SK-N-SH (cell line): ENCODE results near the gene AHDC1. TPM values are rescaled to one million over a fixed set of nuclear protein-coding genes. Genes with fewer than 3 reads are reported as not detected.

Source experiments
- CTCF ChIA-PET: fragments of 300-600, 350-600 bp; formaldehyde crosslinking; extraction: SDS; loops from one replicate; lab custom pipeline; 2021; lab: Yijun Ruan, JAX
- POLR2A ChIA-PET: fragments of 350-600 bp; sonication (Branson Sonifier 250); formaldehyde crosslinking; extraction: SDS; loops from one replicate; lab custom pipeline; 2020; ENCODE audit warnings: antibody characterized with exemption, inconsistent platforms; lab: Yijun Ruan, JAX
- DNase-seq: peaks from one replicate; pipeline ENCODE4 v3.0.0; 2012
- H2AFZ ChIP-seq: fragments of 200-600 bp; sonication (generic); 2 replicates; pipeline ENCODE4 v1.8.1; 2016; ENCODE audit warnings: antibody characterized with exemption, mild to moderate bottlenecking, low read depth
- H3F3A ChIP-seq: fragments of 200-600 bp; sonication (generic); replicated peaks from 2 replicates; pipeline ENCODE3; 2016; ENCODE audit warnings: antibody characterized with exemption, mild to moderate bottlenecking; ENCODE audit not compliant: insufficient read depth
- H3K27ac ChIP-seq, 2 experiments: fragments of 200-500 bp in 1 of 2; fragments of 200-600 bp in 1 of 2; sonication (Bioruptor generic) in 1 of 2; sonication (generic), shearing (Covaris generic) in 1 of 2; 2 replicates each; pipeline versions ENCODE4 v1.5.1 to v1.6.1; 2014 to 2016; ENCODE audit warnings: low read depth in 2 of 2, inconsistent platforms in 1 of 2, low read length in 1 of 2, mild to moderate bottlenecking in 1 of 2, mixed read lengths in 1 of 2
- H3K27me3 ChIP-seq: fragments of 200-600 bp; sonication (generic), shearing (Covaris generic); 2 replicates; pipeline ENCODE4 v1.6.1; 2016; ENCODE audit warnings: mixed run types; ENCODE audit not compliant: insufficient read depth
- H3K36me3 ChIP-seq, 2 experiments: fragments of 200-500 bp in 1 of 2; fragments of 200-600 bp in 1 of 2; sonication (Bioruptor generic) in 1 of 2; sonication (generic) in 1 of 2; replicated peaks in 1 of 2; 2 replicates each; pipeline versions ENCODE3 to v1.5.1; 2014 to 2016; ENCODE audit warnings: low read length in 1 of 2, mild to moderate bottlenecking in 1 of 2; ENCODE audit not compliant: insufficient read depth in 2 of 2, control insufficient read depth in 1 of 2
- H3K4me1 ChIP-seq, 2 experiments: fragments of 200-500 bp in 1 of 2; fragments of 200-600 bp in 1 of 2; sonication (Bioruptor generic) in 1 of 2; sonication (generic), shearing (Covaris generic) in 1 of 2; 2 replicates each; pipeline versions ENCODE4 v1.5.1 to v1.6.1; 2014 to 2016; ENCODE audit warnings: low read depth in 1 of 2, low read length in 1 of 2, mixed run types in 1 of 2; ENCODE audit not compliant: insufficient read depth in 2 of 2, control insufficient read depth in 1 of 2
- H3K4me2 ChIP-seq: fragments of 200-600 bp; sonication (generic), shearing (Covaris generic); 2 replicates; pipeline ENCODE4 v1.6.1; 2017; ENCODE audit warnings: mixed run types
- H3K4me3 ChIP-seq, 2 experiments: fragments of 200-500 bp in 1 of 2; fragments of 200-600 bp in 1 of 2; sonication (Bioruptor generic) in 1 of 2; sonication (generic), shearing (Covaris generic) in 1 of 2; 2 replicates each; pipeline versions ENCODE4 v1.5.1 to v1.8.1; 2014 to 2016; ENCODE audit warnings: low read depth in 2 of 2, inconsistent platforms in 1 of 2, low read length in 1 of 2, mild to moderate bottlenecking in 1 of 2, mixed read lengths in 1 of 2, moderate library complexity in 1 of 2
- H3K79me2 ChIP-seq: fragments of 200-600 bp; sonication (generic); 2 replicates; pipeline ENCODE4 v1.8.1; 2017; ENCODE audit warnings: mild to moderate bottlenecking; ENCODE audit not compliant: insufficient read depth
- H3K9ac ChIP-seq: fragments of 200-600 bp; sonication (generic); 2 replicates; pipeline ENCODE4 v1.6.1; 2017; ENCODE audit warnings: mixed run types
- H3K9me2 ChIP-seq: fragments of 200-600 bp; sonication (generic); 2 replicates; pipeline ENCODE4 v1.6.1; 2017; ENCODE audit warnings: mixed run types
- H3K9me3 ChIP-seq: fragments of 200-600 bp; sonication (generic); 2 replicates; pipeline ENCODE4 v1.6.1; 2017; ENCODE audit warnings: mixed run types, mild to moderate bottlenecking, moderate library complexity
- H4K20me1 ChIP-seq: fragments of 200-600 bp; sonication (generic); 2 replicates; pipeline ENCODE4 v1.6.1; 2017; ENCODE audit warnings: mild to moderate bottlenecking, mixed run types; ENCODE audit not compliant: insufficient read depth
- ELF1 ChIP-seq: IDR thresholded peaks from 2 replicates; pipeline ENCODE4 v1.4.0; 2012
- EP300 ChIP-seq, 2 experiments: IDR thresholded peaks; 2 replicates each; pipeline versions ENCODE4 v1.4.0 to v1.6.1; 2012; ENCODE audit warnings: borderline replicate concordance in 1 of 2, low read depth in 1 of 2, low read length in 1 of 2
- EZH2phosphoT487 ChIP-seq: fragments of 200-600 bp; sonication (generic); IDR thresholded peaks from 2 replicates; pipeline ENCODE4 v1.6.1; 2017; ENCODE audit warnings: low read depth, mixed run types, mild to moderate bottlenecking, antibody characterized with exemption, moderate library complexity, borderline replicate concordance
- FOSL2 ChIP-seq: IDR thresholded peaks from 2 replicates; pipeline ENCODE4 v1.4.0; 2012; ENCODE audit warnings: low read depth, mild to moderate bottlenecking, moderate library complexity, borderline replicate concordance
- FOXJ3 ChIP-seq: sonication (generic); formaldehyde crosslinking; IDR thresholded peaks from 2 replicates; pipeline ENCODE4 v1.5.1; 2020; ENCODE audit warnings: mild to moderate bottlenecking, missing genetic modification reagents
- FOXM1 ChIP-seq: IDR thresholded peaks from 2 replicates; pipeline ENCODE4 v1.4.0; 2012; ENCODE audit warnings: low read depth, mild to moderate bottlenecking
- GABPA ChIP-seq: IDR thresholded peaks from 2 replicates; pipeline ENCODE4 v1.4.0; 2012; ENCODE audit warnings: low read depth, mild to moderate bottlenecking
- GATA2 ChIP-seq: sonication (generic); formaldehyde crosslinking; IDR thresholded peaks from 2 replicates; pipeline ENCODE4 v1.5.0; 2020; ENCODE audit warnings: mild to moderate bottlenecking, missing genetic modification reagents
- IRF3 ChIP-seq: fragments of 150-350 bp; IDR thresholded peaks from 2 replicates; pipeline ENCODE4 v1.6.1; 2016; ENCODE audit warnings: mild to moderate bottlenecking, low read depth, low read length
- JUND ChIP-seq: IDR thresholded peaks from 2 replicates; pipeline ENCODE4 v1.4.0; 2012
- MAX ChIP-seq: IDR thresholded peaks from 2 replicates; pipeline ENCODE4 v1.4.0; 2012; ENCODE audit warnings: low read depth
- MXI1 ChIP-seq: IDR thresholded peaks from 2 replicates; pipeline ENCODE4 v1.6.1; 2012; ENCODE audit warnings: mild to moderate bottlenecking, low read depth, low read length, improper control_type of control experiment
- NRF1 ChIP-seq: IDR thresholded peaks from 2 replicates; pipeline ENCODE4 v1.6.1; 2012; ENCODE audit warnings: low read depth, mild to moderate bottlenecking, low read length
- RAD21 ChIP-seq: IDR thresholded peaks from 2 replicates; pipeline ENCODE4 v1.6.1; 2012; ENCODE audit warnings: mild to moderate bottlenecking, low read length
- RFX5 ChIP-seq: IDR thresholded peaks from 2 replicates; pipeline ENCODE4 v1.6.1; 2012; ENCODE audit warnings: mild to moderate bottlenecking, improper control_type of control experiment, low read length
- SMC3 ChIP-seq: IDR thresholded peaks from 2 replicates; pipeline ENCODE4 v1.6.1; 2012; ENCODE audit warnings: low read depth, low read length, improper control_type of control experiment
- USF2 ChIP-seq: fragments of 150-350 bp; IDR thresholded peaks from 2 replicates; pipeline ENCODE4 v1.6.1; 2017; ENCODE audit warnings: antibody characterized with exemption, low read length, low read depth, borderline replicate concordance
- ZBTB33 ChIP-seq: IDR thresholded peaks from 2 replicates; pipeline ENCODE4 v1.4.0; 2012; ENCODE audit warnings: low read depth, borderline replicate concordance
- WGBS: methylation state at CpG from one replicate; pipeline ENCODE4 v1.1.6; 2017; ENCODE audit warnings: low lambda C conversion rate; 5-methylcytosine and 5-hydroxymethylcytosine counted together
- polyA plus RNA-seq, 3 experiments: library from polyadenylated mRNA; depleted of rRNA; stranded (reverse); fragments of >200 nt; gene quantifications; 2 replicates each; pipeline ENCODE4 v1.2.3, GENCODE V29; 2012

The AHDC1 gene
- polyA plus RNA-seq, 1 of the 3 experiments (the other 2 are of a cell fraction), result 8.5 TPM

GRCh38 chr1:27535386-27535785 lies 68.6 kb downstream of the AHDC1 start:
- Histone ChIP-seq H3K9me3 (no peaks in the 10 kb centered on the region), H3K9ac (no peak overlapping the region), H3K4me1 (peaks cover 36 to 45% of the 10 kb centered on the region in 2 experiments)
- TF ChIP-seq FOXM1 (no peak), SMC3 (no peak), GABPA (no peak), NRF1 (no peak), USF2 (no peak)
- TF ChIP-seq, all 33 proteins: peak for 0
- Histone ChIP-seq H2AFZ (no peak overlapping the region), H3K4me2 (no peak overlapping the region), H3F3A (peaks cover 13% of the 10 kb centered on the region), H3K4me3 (no peak overlapping the region), H3K9me2 (no peaks in the 10 kb centered on the region), H3K79me2 (peaks cover 30% of the 10 kb centered on the region), H3K36me3 (peaks cover 5 to 14% of the 10 kb centered on the region in 2 experiments), H3K27me3 (no peaks in the 10 kb centered on the region), H3K27ac (peak overlapping the region in 1 of 2 experiments; percentile 91; a peak in 2 of 4 replicates), H4K20me1 (no peaks in the 10 kb centered on the region; the same call in 1 of the 2 replicates)
- no peak for DNase-seq
- ChIA-PET CTCF (interaction anchor here (1.5 to 14.9 kb wide), 4 partner anchors 12 to 70 kb away, joined by 4 to 176 read pairs (median 7); no protein-coding TSS in a partner anchor), POLR2A (no interaction called here)
- WGBS, result 69% methylated on average over 2 of the region's 2 CpGs

GRCh38 chr1:27531959-27532685 lies 71.8 kb downstream of the AHDC1 start:
- WGBS, result 93% methylated on average over 14 of the region's 14 CpGs
- H3K27ac ChIP-seq, result no peak overlapping the region
- no peaks in the 10 kb centered on the region for H4K20me1 ChIP-seq
- H3K4me1 ChIP-seq, result peaks cover 12 to 44% of the 10 kb centered on the region in 2 experiments
- no peak overlapping the region for H2AFZ ChIP-seq
- ChIA-PET POLR2A (no interaction called here), CTCF (interaction anchor here (1.0 to 1.8 kb wide), 3 partner anchors 21 to 75 kb away, joined by 3 to 7 read pairs (median 4); no protein-coding TSS in a partner anchor)
- no peaks in the 10 kb centered on the region for H3K27me3 ChIP-seq
- TF ChIP-seq ELF1 (no peak), SMC3 (no peak), MAX (no peak), EP300 (IDR thresholded peaks at IDR 0.05; ENCODE audit: borderline replicate concordance in 1 of 2, low read depth in 1 of 2, low read length in 1 of 2) (no peak), RAD21 (no peak), GATA2 (CRISPR knock-in tag) (no peak), FOXM1 (no peak), RFX5 (no peak), FOXJ3 (CRISPR knock-in tag) (no peak), IRF3 (no peak), EZH2phosphoT487 (no peak), ZBTB33 (no peak), FOSL2 (no peak), MXI1 (no peak), JUND (no peak)
- DNase-seq, result no peak
- no peak overlapping the region for H3K4me2 ChIP-seq
- peaks cover 9 to 14% of the 10 kb centered on the region in 2 experiments for H3K36me3 ChIP-seq
- H3K9ac ChIP-seq, result no peak overlapping the region
- no peak overlapping the region for H3K4me3 ChIP-seq
- no peaks in the 10 kb centered on the region for H3K9me3 ChIP-seq
- H3F3A ChIP-seq, result no peaks in the 10 kb centered on the region
- peaks cover 4% of the 10 kb centered on the region; the same call in 1 of the 2 replicates for H3K79me2 ChIP-seq
- no peaks in the 10 kb centered on the region for H3K9me2 ChIP-seq
